HG02798 (cell line): Measurements from ENCODE around the gene EYS.
A peak's percentile ranks its signal among the peaks of the same experiment; 100 is the strongest.
"Not testable (repeated sequence)": the region's sequence is repeated elsewhere in the genome, so short reads cannot be mapped to it uniquely, and the experiment has no call there.

Experiments used
- ATAC-seq: cut with Tn5 transposase; IDR thresholded peaks from one replicate; pipeline ENCODE4 v1.9.1; 2021; ENCODE audit warnings: mild to moderate bottlenecking; ENCODE audit not compliant: unreplicated experiment, poor library complexity

Gene EYS

GRCh38 chr6:63910863-63911551 lies 1796.0 kb downstream of the EYS start:
- ATAC-seq: no peak

DNA sequence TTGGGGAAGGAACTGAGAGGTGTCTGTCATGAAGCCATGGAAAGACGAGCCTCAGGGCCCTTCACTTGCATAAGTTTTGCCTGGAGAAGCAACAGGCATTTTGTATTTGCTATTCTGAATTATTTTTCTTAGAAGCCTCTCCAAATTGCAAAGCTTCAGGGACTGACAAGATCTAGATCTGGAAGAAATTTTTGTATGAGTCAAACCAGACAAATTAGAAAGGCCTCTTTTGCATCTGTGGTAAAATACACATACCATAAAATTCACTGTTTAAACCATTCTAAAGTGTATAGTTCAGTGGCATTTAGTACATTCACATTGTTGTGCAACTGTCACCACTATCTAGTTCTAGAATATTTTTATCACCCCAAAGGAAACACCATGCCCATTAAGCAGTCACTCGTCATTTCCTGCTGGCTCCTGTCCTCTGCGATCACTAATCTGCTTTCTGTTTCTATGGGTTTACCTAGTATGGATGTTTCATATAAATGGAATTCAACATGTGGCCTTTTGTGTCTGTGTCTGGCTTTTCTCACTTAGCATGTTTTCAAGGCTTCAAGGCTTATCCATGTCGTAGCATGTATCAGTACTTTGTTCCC lies 1802.3 kb downstream of the EYS start:
- no peak for ATAC-seq

- no peak for ATAC-seq
These were observed 1807.5 kb downstream of the EYS start for GRCh38 chr6:63899550-63899949.

DNA sequence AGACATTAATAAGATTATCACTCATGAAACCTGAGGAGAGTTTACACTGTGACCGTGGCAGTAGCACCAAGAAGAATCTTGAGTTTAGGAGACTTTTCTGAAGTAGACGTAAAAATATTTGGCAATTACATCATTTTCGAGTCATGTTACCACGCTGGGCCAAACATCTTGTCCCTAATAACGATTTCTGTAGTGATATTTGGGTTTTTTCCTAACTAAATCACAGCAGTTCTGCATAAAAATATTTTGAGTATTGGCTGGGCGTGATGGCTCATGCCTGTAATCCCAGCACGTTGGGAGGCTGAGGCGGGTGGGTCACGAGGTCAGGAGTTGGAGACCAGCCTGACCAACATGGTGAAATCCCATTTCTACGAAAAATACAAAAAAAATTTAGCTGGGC lies 1809.1 kb downstream of the EYS start:
- no peak for ATAC-seq

DNA sequence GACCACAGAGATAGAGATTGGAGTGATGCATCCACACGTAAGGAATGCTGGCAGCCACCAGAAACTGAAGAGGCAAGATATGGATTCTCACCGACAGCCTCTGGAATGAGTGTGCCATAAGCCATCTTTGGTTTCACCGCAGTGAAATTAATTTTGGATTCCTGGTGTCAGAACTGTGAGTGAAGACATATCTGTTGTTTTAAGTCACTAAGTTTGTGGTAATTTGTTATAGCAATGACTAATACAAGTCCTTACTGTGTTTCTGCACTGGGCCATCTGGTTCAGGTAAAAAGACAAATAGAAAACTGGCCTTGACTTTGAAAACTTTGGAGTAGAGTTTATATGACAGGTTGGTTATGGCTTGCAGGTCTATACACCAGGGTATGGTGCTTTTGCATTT lies 1809.6 kb downstream of the EYS start:
- ATAC-seq: no peak

GRCh38 chr6:63888416-63888815 lies 1818.6 kb downstream of the EYS start:
- ATAC-seq: no peak

- not testable (repeated sequence) for ATAC-seq
These were observed 1819.2 kb downstream of the EYS start for GRCh38 chr6:63887804-63888203.

GRCh38 chr6:63887002-63887751 lies 1819.8 kb downstream of the EYS start:
- no peak for ATAC-seq

GRCh38 chr6:63886341-63886740 lies 1820.7 kb downstream of the EYS start:
- no peak for ATAC-seq

GRCh38 chr6:63883597-63883996 lies 1823.4 kb downstream of the EYS start:
- ATAC-seq: peak; percentile 76

- ATAC-seq: no peak
These were observed 1824.8 kb downstream of the EYS start for GRCh38 chr6:63882208-63882607.

DNA sequence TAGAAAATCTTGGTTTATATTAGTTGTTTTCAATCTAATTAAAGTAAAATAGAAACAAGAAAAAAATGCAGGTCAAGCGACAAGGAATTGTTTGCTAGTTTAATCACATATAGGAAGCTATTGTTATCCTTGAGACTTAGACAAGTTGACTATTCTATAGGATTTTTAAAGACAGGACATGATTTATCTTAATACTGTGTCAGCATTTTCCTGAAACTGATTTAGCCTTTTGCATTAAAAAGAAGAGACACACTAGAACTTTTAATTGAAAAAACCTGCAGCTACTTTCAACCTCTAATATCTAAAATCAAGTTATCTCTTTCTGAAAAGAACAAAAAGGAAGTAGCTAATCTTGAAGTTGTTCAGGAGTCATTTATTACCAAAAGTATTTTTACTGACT lies 1825.2 kb downstream of the EYS start:
- ATAC-seq: no peak

GRCh38 chr6:63872233-63872632 lies 1834.8 kb downstream of the EYS start:
- ATAC-seq: no peak

GRCh38 chr6:63868351-63868750 lies 1838.7 kb downstream of the EYS start:
- no peak for ATAC-seq

DNA sequence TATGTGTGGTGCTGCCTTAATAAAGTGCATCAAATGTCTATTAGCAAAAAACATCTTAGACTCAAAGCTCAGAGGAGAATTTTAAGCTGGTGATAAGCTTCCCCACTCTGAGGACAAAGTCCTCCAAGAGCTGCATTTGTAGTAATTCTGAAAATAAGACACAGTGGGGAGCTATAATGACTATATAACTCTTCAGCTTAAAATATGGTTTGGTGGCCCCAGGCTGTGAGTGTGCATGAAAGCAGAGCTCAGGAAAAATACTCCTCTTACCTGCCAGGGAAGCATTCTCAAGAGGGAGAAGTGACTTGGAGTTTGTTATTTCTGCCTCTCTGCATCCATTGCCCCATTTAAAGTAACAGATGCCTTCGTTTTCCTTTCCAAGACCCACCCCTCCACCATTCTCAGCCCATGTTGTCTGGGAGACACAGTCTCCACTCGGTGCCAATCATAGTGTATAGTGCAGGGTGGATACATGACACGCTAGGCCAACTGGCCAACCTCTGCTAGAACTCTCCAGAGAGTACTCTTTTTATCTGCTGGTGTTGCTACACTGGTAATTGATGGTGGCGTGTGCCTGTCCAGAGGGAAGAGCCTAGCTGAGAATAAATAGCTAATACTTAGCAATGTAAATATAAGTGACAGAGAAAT lies 1842.2 kb downstream of the EYS start:
- no peak for ATAC-seq

- ATAC-seq: no peak
These were observed 1843.0 kb downstream of the EYS start for GRCh38 chr6:63864061-63864460.

- no peak for ATAC-seq
These were observed 1844.4 kb downstream of the EYS start for GRCh38 chr6:63862486-63863198.

DNA sequence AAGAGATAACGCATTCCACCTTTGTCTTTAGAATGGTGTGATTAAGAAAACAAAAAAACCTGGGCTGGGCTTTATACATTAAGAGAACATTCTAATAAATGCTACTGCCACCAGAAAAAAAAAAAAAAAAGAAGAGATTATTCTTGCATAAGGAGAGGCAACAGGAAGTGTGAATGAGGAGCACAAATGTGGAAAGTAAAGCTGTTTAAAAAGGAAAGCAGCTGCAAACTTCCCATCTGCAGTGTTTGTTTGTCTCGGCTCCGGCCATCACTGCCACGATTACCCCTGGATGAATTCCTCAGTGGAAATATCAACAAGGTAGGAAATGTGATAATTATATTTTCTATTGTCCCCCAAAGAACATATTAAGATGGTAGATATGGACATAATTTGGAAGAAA lies 1847.5 kb downstream of the EYS start:
- no peak for ATAC-seq

DNA sequence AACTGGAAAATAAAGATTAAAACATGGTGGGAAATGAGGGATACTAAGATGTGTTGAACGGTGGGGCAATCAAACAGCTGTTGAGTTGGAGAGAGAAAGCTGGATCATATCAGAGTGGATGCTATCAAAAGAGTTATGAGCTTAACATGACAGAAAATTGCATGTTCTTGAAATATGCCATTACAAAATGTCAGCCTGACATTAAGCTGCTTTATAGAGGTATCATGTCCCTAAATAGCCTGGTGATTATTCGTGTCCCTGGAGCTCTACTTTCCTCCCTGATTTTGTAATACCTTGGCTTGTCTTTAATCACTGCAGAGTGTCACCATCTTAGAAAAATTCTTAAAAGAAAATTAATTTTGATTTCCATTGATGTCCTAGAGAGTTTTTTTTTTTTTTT lies 1848.3 kb downstream of the EYS start:
- no peak for ATAC-seq

GRCh38 chr6:63856271-63856670 lies 1850.8 kb downstream of the EYS start:
- ATAC-seq: no peak
